ENCODE data around the gene LDLRAD4.

The LDLRAD4 gene

DNA sequence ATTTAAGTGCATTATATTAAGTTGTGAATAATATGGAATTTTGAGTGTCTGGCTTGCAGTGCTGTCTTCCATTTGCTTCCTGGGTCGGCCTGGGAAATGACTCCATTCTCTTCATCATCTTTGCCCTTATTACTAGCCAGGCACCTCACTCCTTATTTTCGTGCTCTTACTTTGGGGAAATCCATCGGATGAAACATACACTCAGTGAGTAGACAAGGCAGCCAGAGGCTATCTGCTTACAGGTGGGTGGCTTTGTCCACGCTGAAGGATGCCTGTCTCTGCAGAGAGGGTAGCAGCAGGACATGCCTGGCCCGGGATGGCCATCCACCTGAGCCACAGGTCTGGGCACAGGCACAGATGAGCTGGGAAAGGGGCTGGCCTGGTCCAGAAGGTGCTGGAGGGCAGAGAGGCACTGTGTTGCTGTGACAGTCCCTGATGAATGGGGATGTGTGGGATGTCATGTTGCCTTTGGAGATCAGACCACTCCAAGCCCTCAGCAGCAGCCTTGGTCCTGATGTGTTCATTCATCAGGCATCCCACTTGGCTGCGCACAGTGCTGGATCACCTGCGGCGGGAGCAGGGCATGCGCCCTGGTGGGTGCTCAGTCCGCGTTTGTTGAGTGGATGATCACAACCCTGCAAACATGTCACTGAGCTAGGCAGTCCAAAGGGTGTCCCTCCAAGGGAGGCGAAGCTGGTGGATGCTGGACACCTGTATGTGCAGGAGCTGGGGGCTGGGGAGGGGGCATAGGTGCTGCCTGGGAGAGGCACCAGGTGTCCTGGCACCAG is 236.0 kb downstream of the LDLRAD4 start:
- no peak overlapping the region for H3K4me3 ChIP-seq
- H3K9me3 ChIP-seq (ENCODE audit: low read depth, low read length): no peaks in the 10 kb centered on the region
- no peak overlapping the region for H3K9ac ChIP-seq (ENCODE audit: insufficient read length)
- no peaks in the 10 kb centered on the region for H3K36me3 ChIP-seq (ENCODE audit: insufficient read depth, low read length)
- TF ChIP-seq FOXP2 (optimal IDR thresholded peaks at IDR 0.05; ENCODE audit: control extremely low read depth, extremely low read length, insufficient read depth) (no peak), POLR2AphosphoS5 (IDR thresholded peaks at IDR 0.05; ENCODE audit: borderline replicate concordance, low read depth, low read length) (no peak), EZH2 (IDR thresholded peaks at IDR 0.05) (no peak)
- no peak overlapping the region for H3K27ac ChIP-seq
- DNase-seq (ENCODE audit: low read depth, low spot score): no peak

GRCh38 chr18:13455471-13455870 is 236.9 kb downstream of the LDLRAD4 start:
- Histone ChIP-seq H3K4me3 (no peak overlapping the region), H3K9ac (ENCODE audit: insufficient read length) (no peak overlapping the region), H3K27ac (no peak overlapping the region), H3K36me3 (ENCODE audit: insufficient read depth, low read length) (no peaks in the 10 kb centered on the region), H3K9me3 (ENCODE audit: low read depth, low read length) (no peaks in the 10 kb centered on the region)
- no peak for DNase-seq (ENCODE audit: low read depth, low spot score)
- TF ChIP-seq FOXP2 (optimal IDR thresholded peaks at IDR 0.05; ENCODE audit: control extremely low read depth, extremely low read length, insufficient read depth) (no peak), EZH2 (IDR thresholded peaks at IDR 0.05) (no peak), POLR2AphosphoS5 (IDR thresholded peaks at IDR 0.05; ENCODE audit: borderline replicate concordance, low read depth, low read length) (no peak)

- no peaks in the 10 kb centered on the region for H3K36me3 ChIP-seq (ENCODE audit: insufficient read depth, low read length)
- no peak overlapping the region for H3K4me3 ChIP-seq
- no peak for DNase-seq (ENCODE audit: low read depth, low spot score)
Observed at GRCh38 chr18:13455960-13456481, 237.5 kb downstream of the LDLRAD4 start.

GRCh38 chr18:13456736-13457271 is 238.2 kb downstream of the LDLRAD4 start:
- TF ChIP-seq EZH2 (IDR thresholded peaks at IDR 0.05) (no peak), POLR2AphosphoS5 (IDR thresholded peaks at IDR 0.05; ENCODE audit: borderline replicate concordance, low read depth, low read length) (no peak), FOXP2 (optimal IDR thresholded peaks at IDR 0.05; ENCODE audit: control extremely low read depth, extremely low read length, insufficient read depth) (no peak)
- Histone ChIP-seq H3K36me3 (ENCODE audit: insufficient read depth, low read length) (no peaks in the 10 kb centered on the region), H3K27ac (no peak overlapping the region), H3K4me3 (no peak overlapping the region), H3K9me3 (ENCODE audit: low read depth, low read length) (no peaks in the 10 kb centered on the region), H3K9ac (ENCODE audit: insufficient read length) (no peak overlapping the region)
- DNase-seq (ENCODE audit: low read depth, low spot score): no peak

More at GRCh38 chr18:13455960-13456481, 237.5 kb downstream of the LDLRAD4 start:
- H3K9ac ChIP-seq (ENCODE audit: insufficient read length): no peak overlapping the region
- H3K9me3 ChIP-seq (ENCODE audit: low read depth, low read length): no peaks in the 10 kb centered on the region
- TF ChIP-seq EZH2 (IDR thresholded peaks at IDR 0.05) (no peak), FOXP2 (optimal IDR thresholded peaks at IDR 0.05; ENCODE audit: control extremely low read depth, extremely low read length, insufficient read depth) (no peak), POLR2AphosphoS5 (IDR thresholded peaks at IDR 0.05; ENCODE audit: borderline replicate concordance, low read depth, low read length) (no peak)
- no peak overlapping the region for H3K27ac ChIP-seq

DNA sequence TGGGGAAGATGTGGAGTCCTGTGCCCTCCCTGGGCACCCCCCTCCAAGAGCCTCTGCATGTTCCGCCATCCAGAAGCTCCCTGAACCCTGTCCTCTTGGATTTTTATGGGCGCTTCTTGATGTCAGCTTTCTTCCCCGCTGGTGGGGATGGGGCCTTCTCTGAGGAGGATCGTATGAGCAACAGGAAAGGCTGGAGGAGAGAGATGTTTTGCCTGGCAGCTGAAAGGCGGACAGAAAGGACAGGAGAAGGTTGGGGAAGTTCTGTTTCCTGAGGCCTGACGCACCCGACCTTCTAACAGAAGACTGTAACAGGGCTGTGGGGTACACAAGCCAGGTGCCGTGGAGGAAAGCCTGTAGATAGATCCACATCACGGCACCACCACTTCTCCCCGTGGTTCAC is 238.8 kb downstream of the LDLRAD4 start:
- Histone ChIP-seq H3K4me3 (no peak overlapping the region), H3K9me3 (ENCODE audit: low read depth, low read length) (no peaks in the 10 kb centered on the region), H3K9ac (ENCODE audit: insufficient read length) (no peak overlapping the region), H3K36me3 (ENCODE audit: insufficient read depth, low read length) (no peaks in the 10 kb centered on the region), H3K27ac (no peak overlapping the region)
- no peak for DNase-seq (ENCODE audit: low read depth, low spot score)
- no peak for TF ChIP-seq POLR2AphosphoS5 (IDR thresholded peaks at IDR 0.05; ENCODE audit: borderline replicate concordance, low read depth, low read length)
- TF ChIP-seq EZH2 (IDR thresholded peaks at IDR 0.05): no peak
- TF ChIP-seq FOXP2 (optimal IDR thresholded peaks at IDR 0.05; ENCODE audit: control extremely low read depth, extremely low read length, insufficient read depth): no peak

DNA sequence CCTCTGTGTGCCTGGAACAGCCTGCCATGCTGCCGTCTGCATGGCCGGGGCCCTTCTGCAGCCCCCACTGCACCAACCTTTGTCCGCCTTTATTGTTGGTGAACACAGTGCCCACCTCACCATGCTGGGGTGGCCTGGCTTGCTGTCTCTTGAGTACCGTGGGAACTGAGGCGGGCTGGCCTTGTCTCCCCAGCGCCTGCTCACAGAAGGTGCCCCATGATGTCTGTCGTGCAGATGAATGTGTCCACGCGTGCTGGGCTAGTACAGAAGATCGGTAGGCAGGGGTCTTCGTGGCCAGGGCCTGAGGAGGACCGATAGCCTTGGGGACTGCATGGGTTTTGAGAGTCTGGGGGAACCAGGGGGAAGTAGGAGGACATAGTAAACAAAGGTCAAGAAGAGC is 242.4 kb downstream of the LDLRAD4 start:
- Histone ChIP-seq H3K4me3 (no peak overlapping the region), H3K9ac (ENCODE audit: insufficient read length) (no peak overlapping the region)

DNA sequence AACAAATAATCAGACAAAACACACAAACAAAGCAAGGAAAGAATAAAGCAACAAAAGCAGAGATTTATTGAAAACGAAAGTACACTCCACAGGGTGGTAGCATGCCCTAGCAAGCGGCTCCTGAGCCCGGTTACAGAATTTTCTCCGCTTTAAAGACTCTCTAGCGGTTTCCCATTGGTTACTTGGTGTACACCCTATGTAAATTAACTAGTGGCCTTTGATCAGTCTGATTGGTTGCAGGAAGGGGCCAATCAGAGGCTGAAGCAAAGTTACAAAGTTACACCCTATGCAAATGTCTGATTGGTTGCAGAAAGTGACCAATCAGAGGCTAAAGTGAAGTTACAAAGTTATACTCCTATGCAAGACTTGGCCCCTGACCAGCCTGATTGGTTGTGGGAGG is 242.9 kb downstream of the LDLRAD4 start:
- Histone ChIP-seq H3K4me3 (no peak overlapping the region), H3K9ac (ENCODE audit: insufficient read length) (no peak overlapping the region)

More for the DNA sequence above, 242.4 kb downstream of the LDLRAD4 start:
- no peak overlapping the region for H3K27ac ChIP-seq
- no peaks in the 10 kb centered on the region for H3K36me3 ChIP-seq (ENCODE audit: insufficient read depth, low read length)
- TF ChIP-seq EZH2 (IDR thresholded peaks at IDR 0.05): no peak
- TF ChIP-seq POLR2AphosphoS5 (IDR thresholded peaks at IDR 0.05; ENCODE audit: borderline replicate concordance, low read depth, low read length): no peak
- no peak for TF ChIP-seq FOXP2 (optimal IDR thresholded peaks at IDR 0.05; ENCODE audit: control extremely low read depth, extremely low read length, insufficient read depth)
- no peak for DNase-seq (ENCODE audit: low read depth, low spot score)
- no peaks in the 10 kb centered on the region for H3K9me3 ChIP-seq (ENCODE audit: low read depth, low read length)

GRCh38 chr18:13461936-13462335 is 243.4 kb downstream of the LDLRAD4 start:
- H3K9ac ChIP-seq (ENCODE audit: insufficient read length): no peak overlapping the region
- DNase-seq (ENCODE audit: low read depth, low spot score): no peak
- no peak overlapping the region for H3K4me3 ChIP-seq
- no peak overlapping the region for H3K27ac ChIP-seq
- H3K36me3 ChIP-seq (ENCODE audit: insufficient read depth, low read length): no peaks in the 10 kb centered on the region
- no peaks in the 10 kb centered on the region for H3K9me3 ChIP-seq (ENCODE audit: low read depth, low read length)
- TF ChIP-seq FOXP2 (optimal IDR thresholded peaks at IDR 0.05; ENCODE audit: control extremely low read depth, extremely low read length, insufficient read depth) (no peak), EZH2 (IDR thresholded peaks at IDR 0.05) (no peak), POLR2AphosphoS5 (IDR thresholded peaks at IDR 0.05; ENCODE audit: borderline replicate concordance, low read depth, low read length) (no peak)

More for the DNA sequence above, 242.9 kb downstream of the LDLRAD4 start:
- Histone ChIP-seq H3K36me3 (ENCODE audit: insufficient read depth, low read length) (no peaks in the 10 kb centered on the region), H3K27ac (no peak overlapping the region), H3K9me3 (ENCODE audit: low read depth, low read length) (no peaks in the 10 kb centered on the region)
- no peak for TF ChIP-seq EZH2 (IDR thresholded peaks at IDR 0.05)
- no peak for TF ChIP-seq FOXP2 (optimal IDR thresholded peaks at IDR 0.05; ENCODE audit: control extremely low read depth, extremely low read length, insufficient read depth)
- TF ChIP-seq POLR2AphosphoS5 (IDR thresholded peaks at IDR 0.05; ENCODE audit: borderline replicate concordance, low read depth, low read length): no peak
- no peak for DNase-seq (ENCODE audit: low read depth, low spot score)

Data from SK-N-MC (cell line).